Ovary (tissue), 9 donors: ENCODE data around the gene ARID5A. TPM values are rescaled to one million over a fixed set of nuclear protein-coding genes. Genes with fewer than 3 reads are reported as not detected.
"Not testable (repeated sequence)": the region's sequence is repeated elsewhere in the genome, so short reads cannot be mapped to it uniquely, and the experiment has no call there.

Experiments
- DNase-seq, 5 donors: peaks; one replicate each; pipeline ENCODE4 v3.0.0-alpha.2; 2019 to 2020
- H3K27ac ChIP-seq, 2 donors: fragments of 200-600 bp; one replicate each; pipeline versions ENCODE4 v1.5.1 to v1.8.0; 2019 to 2022
- H3K27me3 ChIP-seq: fragments of 200-600 bp; one replicate; pipeline ENCODE4 v1.8.0; 2022
- H3K36me3 ChIP-seq: fragments of 200-600 bp; sonication (generic); one replicate; pipeline ENCODE4 v1.5.1; 2019
- H3K4me1 ChIP-seq: one replicate; pipeline ENCODE4 v1.8.1; 2013; ENCODE audit warnings: mild to moderate bottlenecking, moderate library complexity; ENCODE audit not compliant: insufficient read depth
- H3K4me3 ChIP-seq: fragments of 200-600 bp; sonication (generic); one replicate; pipeline ENCODE4 v1.5.1; 2017
- H3K9me3 ChIP-seq, 2 donors: fragments of 200-600 bp in 1 of 2; sonication (generic) in 1 of 2; one replicate each; pipeline versions ENCODE4 v1.5.1 to v1.8.1; 2013 to 2019; ENCODE audit warnings: mild to moderate bottlenecking in 1 of 2, moderate library complexity in 1 of 2
- EP300 ChIP-seq: sonication (generic); formaldehyde crosslinking; IDR thresholded peaks from one replicate; pipeline ENCODE4 v1.6.1; 2017; ENCODE audit warnings: antibody characterized with exemption
- POLR2A ChIP-seq: fragments of 450-650 bp; IDR thresholded peaks from one replicate; pipeline ENCODE4 v1.6.1; 2017; ENCODE audit warnings: antibody characterized with exemption, mild to moderate bottlenecking, moderate library complexity
- WGBS, 3 donors: extraction: QIAGEN DNeasy Blood & Tissue Kit in 1 of 3; methylation state at CpG; one replicate each; pipeline versions ENCODE4 v1.1.5 to v1.1.7; 2013 to 2017; 5-methylcytosine and 5-hydroxymethylcytosine counted together
- intact Hi-C, 4 donors: fragments of 100-400 bp; cut with DNase I; formaldehyde crosslinking; loops; one replicate each; pipeline versions ENCODE4 v1.11.0 to v1.15.1; 2022 to 2023
- polyA plus RNA-seq, 2 donors: library from polyadenylated mRNA; stranded (reverse); fragments of 200-250 nt in 1 of 2; fragments of 350-450 nt in 1 of 2; fragmentation: Illumina TruSeq in 1 of 2; extraction: RNeasy Lipid Tissue Mini Kit (QIAGEN cat#74804) in 1 of 2; gene quantifications; one replicate each; pipeline ENCODE4 v1.2.3, GENCODE V29; 2013 to 2014
- total RNA-seq, 7 donors: library from RNA; depleted of rRNA in 2 of 7; stranded (reverse); fragments of >200 nt in 2 of 7; fragmentation: NEBNext Ultra II Directional in 3 of 7; extraction: Animal tissue kit (Norgen Biotek cat#: 25700) in 3 of 7; gene quantifications; one replicate each; pipeline versions ENCODE4 v1.1.0 to v1.2.4, GENCODE V29; 2016 to 2023
- TF ChIP-seq, protein P1 (sequence below), 3 donors: fragments of 450-650 bp in 2 of 3; fragments of 200-600 bp in 1 of 3; IDR thresholded peaks; one replicate each; pipeline versions ENCODE4 v1.5.1 to v1.8.0; 2016 to 2022; ENCODE audit warnings: antibody characterized with exemption in 3 of 3, mild to moderate bottlenecking in 1 of 3
- donor health status: DM: no; HTN: no; CAD: no; lungs with moderate emphysema.
- donor health status: DM: no; HTN: no; CAD: no.
- donor health status: Bipolar disorder and iron deficiency.
- donor health status: DM: yes; HTN: yes; CAD: no.
- donor health status: DM: no; HTN: no; CAD: no.
- donor health status: DM: yes; HTN: yes; CAD: no.

The ARID5A gene
- total and polyA plus RNA-seq, 9 donors = 1.5 to 46.1 (median 17.1) TPM

DNA sequence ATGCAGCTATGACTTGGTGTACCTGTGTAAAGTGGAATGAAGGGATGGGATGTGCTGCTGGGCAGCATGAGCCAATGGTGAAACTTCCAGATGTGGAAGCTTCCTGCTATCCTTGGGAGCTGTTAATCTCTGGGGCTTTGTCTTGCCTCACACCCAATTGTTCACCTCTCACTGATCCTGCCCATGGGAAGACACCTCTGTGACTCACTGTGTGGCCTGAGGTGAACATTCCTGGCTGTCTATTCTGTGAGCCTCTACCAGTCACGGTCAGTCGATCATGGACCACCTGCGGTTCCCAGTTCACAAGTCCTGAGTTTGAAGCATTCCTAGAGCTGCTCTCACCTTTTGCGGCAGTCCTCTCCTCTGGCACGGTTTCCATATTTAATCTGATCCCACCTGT is 43.5 kb upstream of the ARID5A start:
- H3K4me3 ChIP-seq = no peak overlapping the region
- no peak for TF ChIP-seq EP300
- TF ChIP-seq POLR2A = no peak
- TF ChIP-seq, protein P1, sequence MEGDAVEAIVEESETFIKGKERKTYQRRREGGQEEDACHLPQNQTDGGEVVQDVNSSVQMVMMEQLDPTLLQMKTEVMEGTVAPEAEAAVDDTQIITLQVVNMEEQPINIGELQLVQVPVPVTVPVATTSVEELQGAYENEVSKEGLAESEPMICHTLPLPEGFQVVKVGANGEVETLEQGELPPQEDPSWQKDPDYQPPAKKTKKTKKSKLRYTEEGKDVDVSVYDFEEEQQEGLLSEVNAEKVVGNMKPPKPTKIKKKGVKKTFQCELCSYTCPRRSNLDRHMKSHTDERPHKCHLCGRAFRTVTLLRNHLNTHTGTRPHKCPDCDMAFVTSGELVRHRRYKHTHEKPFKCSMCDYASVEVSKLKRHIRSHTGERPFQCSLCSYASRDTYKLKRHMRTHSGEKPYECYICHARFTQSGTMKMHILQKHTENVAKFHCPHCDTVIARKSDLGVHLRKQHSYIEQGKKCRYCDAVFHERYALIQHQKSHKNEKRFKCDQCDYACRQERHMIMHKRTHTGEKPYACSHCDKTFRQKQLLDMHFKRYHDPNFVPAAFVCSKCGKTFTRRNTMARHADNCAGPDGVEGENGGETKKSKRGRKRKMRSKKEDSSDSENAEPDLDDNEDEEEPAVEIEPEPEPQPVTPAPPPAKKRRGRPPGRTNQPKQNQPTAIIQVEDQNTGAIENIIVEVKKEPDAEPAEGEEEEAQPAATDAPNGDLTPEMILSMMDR (IDR thresholded peaks at IDR 0.05) = no peak
- no peaks in the 10 kb centered on the region for H3K4me1 ChIP-seq
- H3K36me3 ChIP-seq = no peaks in the 10 kb centered on the region
- H3K27ac ChIP-seq = no peak overlapping the region
- DNase-seq = no peak
- WGBS, 3 donors = 74 to 77% (median 77%) methylated on average over 5 of the region's 5 CpGs
- no peaks in the 10 kb centered on the region for H3K27me3 ChIP-seq
- H3K9me3 ChIP-seq = no peaks in the 10 kb centered on the region
- intact Hi-C loops = no loop called here

DNA sequence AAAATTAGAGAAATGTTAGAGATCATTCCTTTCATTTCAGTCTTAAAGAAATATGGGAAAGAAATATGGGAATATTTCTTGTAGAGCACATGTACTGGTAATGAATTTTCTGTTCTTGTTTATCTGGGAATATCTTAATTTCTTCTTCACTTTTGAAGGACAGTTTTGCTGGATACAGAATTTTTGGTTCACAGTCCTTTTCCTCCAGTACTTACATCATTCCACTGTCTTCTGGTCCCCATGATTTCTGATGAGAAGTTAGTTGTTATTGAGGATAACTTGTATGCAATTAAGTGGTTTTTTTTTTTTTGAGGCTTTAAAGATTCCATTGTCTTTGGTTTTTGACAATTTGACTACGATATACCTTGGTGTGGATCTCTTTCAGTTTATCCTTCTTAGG is 42.4 kb upstream of the ARID5A start:
- Histone ChIP-seq H3K9me3 (no peaks in the 10 kb centered on the region), H3K36me3 (no peaks in the 10 kb centered on the region), H3K4me3 (no peak overlapping the region), H3K27me3 (no peaks in the 10 kb centered on the region), H3K27ac (no peak overlapping the region), H3K4me1 (no peaks in the 10 kb centered on the region)
- intact Hi-C loops = no loop called here
- DNase-seq = no peak
- 93 to 100% (median 95%) methylated on average over 1 of the region's 1 CpG for WGBS, 3 donors
- TF ChIP-seq EP300 (no peak), POLR2A (no peak)
- TF ChIP-seq, protein P1 (IDR thresholded peaks at IDR 0.05) = no peak

DNA sequence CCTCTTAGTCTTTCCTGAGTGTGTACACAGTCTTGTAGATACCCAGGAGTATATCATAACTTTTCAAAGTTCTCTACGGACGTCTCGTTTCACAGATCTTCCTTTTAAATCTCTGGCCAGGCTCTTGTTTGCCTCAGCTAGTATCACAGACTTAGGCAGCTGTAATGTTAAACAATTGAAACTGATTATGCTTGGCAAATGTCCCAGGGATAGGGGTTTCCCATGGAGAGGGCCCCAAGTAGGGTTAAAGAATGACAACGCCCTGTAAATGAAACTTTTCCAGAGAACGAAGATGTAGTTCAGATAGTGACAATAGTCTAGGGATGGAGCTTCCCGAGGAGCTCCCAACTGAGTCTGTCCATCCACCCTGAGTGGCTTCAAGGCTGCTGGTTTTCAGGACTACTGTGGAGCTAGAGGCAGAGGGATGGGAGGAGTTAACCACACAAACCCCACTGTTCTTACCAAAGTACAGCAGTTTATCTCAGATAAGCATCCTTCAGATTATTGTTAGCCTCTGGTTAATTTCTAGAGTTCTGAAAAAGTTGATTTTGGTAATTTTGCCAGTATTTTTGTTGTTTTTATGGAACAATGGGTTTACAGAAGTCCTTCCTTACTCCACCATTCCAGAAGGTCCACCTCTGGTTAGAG is 40.4 kb upstream of the ARID5A start:
- peaks cover 2% of the 10 kb centered on the region for H3K4me1 ChIP-seq
- H3K36me3 ChIP-seq = no peaks in the 10 kb centered on the region
- no peak overlapping the region for H3K27ac ChIP-seq
- TF ChIP-seq, protein P1 (IDR thresholded peaks at IDR 0.05) = no peak
- TF ChIP-seq EP300 (no peak), POLR2A (no peak)
- no peaks in the 10 kb centered on the region for H3K9me3 ChIP-seq
- no peak for DNase-seq
- intact Hi-C loops = no loop called here
- H3K4me3 ChIP-seq = no peak overlapping the region
- WGBS, 3 donors = 61 to 77% (median 73%) methylated on average over 6 of the region's 6 CpGs
- H3K27me3 ChIP-seq = no peaks in the 10 kb centered on the region

DNA sequence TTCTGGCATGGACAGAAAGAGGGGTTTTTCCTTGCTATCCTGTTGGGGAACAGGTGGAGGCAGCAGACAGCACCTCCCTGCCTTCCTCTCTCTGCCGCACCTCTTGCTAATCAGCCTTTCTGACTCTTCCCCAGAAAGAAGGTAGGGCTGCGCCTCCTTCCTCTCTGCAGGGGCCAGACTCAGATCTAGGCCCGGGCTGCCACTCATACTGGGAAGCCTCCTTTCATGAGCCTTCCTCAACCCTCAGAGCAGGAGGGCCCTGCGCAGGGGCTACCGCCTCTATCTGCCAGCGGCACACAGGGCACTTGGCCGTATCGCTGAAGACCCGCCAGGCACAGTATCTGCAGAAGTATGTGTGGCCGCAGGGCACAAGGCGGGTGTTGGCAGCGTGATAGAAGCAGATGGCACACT is 38.5 kb upstream of the ARID5A start:
- Histone ChIP-seq H3K36me3 (no peaks in the 10 kb centered on the region), H3K4me3 (no peak overlapping the region), H3K27ac (no peak overlapping the region), H3K9me3 (no peaks in the 10 kb centered on the region), H3K27me3 (no peaks in the 10 kb centered on the region), H3K4me1 (peaks cover 4% of the 10 kb centered on the region)
- TF ChIP-seq EP300 (no peak), POLR2A (no peak)
- TF ChIP-seq, protein P1 (IDR thresholded peaks at IDR 0.05) = no peak
- intact Hi-C loops = no loop called here
- 83 to 91% (median 85%) methylated on average over 12 of the region's 12 CpGs for WGBS, 3 donors
- DNase-seq = no peak

DNA sequence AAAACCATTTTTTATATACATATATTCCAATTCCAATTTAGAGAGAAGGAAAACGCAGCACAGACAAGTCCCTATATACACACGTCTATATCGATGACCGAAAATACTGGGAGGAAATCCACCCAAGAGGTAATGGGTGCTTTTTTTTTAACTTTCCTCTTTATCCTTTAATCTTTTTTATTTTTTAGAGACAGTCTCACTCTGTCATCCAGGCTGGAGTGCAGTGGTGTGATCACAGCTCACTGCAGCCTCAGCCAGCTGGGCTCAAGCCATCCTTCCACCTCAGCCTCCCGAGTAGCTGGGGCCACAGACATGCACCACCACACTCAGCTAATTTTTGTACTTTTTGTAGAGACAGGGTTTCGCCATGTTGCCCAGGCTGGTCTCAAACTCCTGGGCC is 37.9 kb upstream of the ARID5A start:
- DNase-seq, H3K9me3 ChIP-seq, intact Hi-C loops, H3K27ac ChIP-seq, H3K27me3 ChIP-seq, H3K4me1 ChIP-seq, H3K4me3 ChIP-seq, H3K36me3 ChIP-seq: not testable (repeated sequence)
- WGBS, 3 donors = 85 to 94% (median 88%) methylated on average over 6 of the region's 6 CpGs
